Endothelial cell of umbilical vein (primary cell): ENCODE results near the gene SEPTIN3. TPM values are rescaled to one million over a fixed set of nuclear protein-coding genes. Genes with fewer than 3 reads are reported as not detected.

ENCODE experiments used
- BruUV-seq: library from RNA; stranded (reverse); fragments of 400-500 nt; replicated peaks from 2 replicates; lab custom pipeline; 2021; lab: Mats Ljungman, UMichigan
- CTCF ChIA-PET: fragments of 300-600, 350-600 bp; sonication (Branson Sonifier 250); formaldehyde crosslinking; loops from one replicate; lab custom pipeline; 2021; ENCODE audit warnings: antibody characterized with exemption, inconsistent platforms; lab: Charles Lee
- POLR2A ChIA-PET: fragments of 300-600, 350-600 bp; sonication (Branson Sonifier 250); formaldehyde crosslinking; loops from one replicate; lab custom pipeline; 2021; ENCODE audit warnings: antibody characterized with exemption, inconsistent platforms; lab: Charles Lee
- DNase-seq: peaks from one replicate; pipeline ENCODE4 v3.0.0-alpha.2; 2011; ENCODE audit warnings: low read depth, low spot score
- FAIRE-seq: peaks from 2 replicates; lab custom pipeline; 2011; peaks lifted over from hg19 to GRCh38; lab: Jason Lieb, UNC
- H2AFZ ChIP-seq: 2 replicates; pipeline ENCODE4 v1.6.0; 2012; ENCODE audit warnings: low read depth, low read length, control low read depth, inconsistent platforms
- H3K27ac ChIP-seq: 2 replicates; pipeline ENCODE4 v1.5.1; 2011; ENCODE audit warnings: low read depth, mild to moderate bottlenecking, control low read depth, low read length, moderate library complexity; ENCODE audit not compliant: insufficient read depth
- H3K27me3 ChIP-seq, 2 experiments: 2 replicates each; pipeline versions ENCODE4 v1.6.0 to v1.6.1; 2011; ENCODE audit warnings: low read length in 2 of 2, mixed read lengths in 1 of 2; ENCODE audit not compliant: control insufficient read depth in 2 of 2, insufficient read depth in 2 of 2
- H3K36me3 ChIP-seq, 2 experiments: 2 replicates in 1 of 2; 3 replicates in 1 of 2; pipeline ENCODE4 v1.5.1; 2011; ENCODE audit warnings: low read length in 2 of 2, mild to moderate bottlenecking in 1 of 2, moderate library complexity in 1 of 2; ENCODE audit not compliant: control insufficient read depth in 2 of 2, insufficient read depth in 2 of 2; ENCODE audit errors: extremely low read depth in 1 of 2
- H3K4me1 ChIP-seq: 3 replicates; pipeline ENCODE4 v1.5.1; 2011; ENCODE audit warnings: mild to moderate bottlenecking, low read length; ENCODE audit not compliant: control insufficient read depth, insufficient read depth; ENCODE audit errors: extremely low read depth
- H3K4me2 ChIP-seq: 2 replicates; pipeline ENCODE4 v1.6.1; 2011; ENCODE audit warnings: low read length, control low read depth, mixed read lengths; ENCODE audit not compliant: insufficient read depth
- H3K4me3 ChIP-seq, 3 experiments: fragments of 200-600 bp in 1 of 3; sonication (generic), shearing (Covaris generic) in 1 of 3; replicated peaks in 1 of 3; 2 replicates each; pipeline ENCODE4 v1.5.1; 2011 to 2016; ENCODE audit warnings: control low read depth in 3 of 3, low read length in 3 of 3, mild to moderate bottlenecking in 2 of 3, inconsistent platforms in 1 of 3, low read depth in 1 of 3, moderate library complexity in 1 of 3; ENCODE audit not compliant: insufficient read depth in 1 of 3
- H3K79me2 ChIP-seq: 2 replicates; pipeline ENCODE4 v1.6.0; 2012; ENCODE audit warnings: low read length, inconsistent platforms; ENCODE audit not compliant: control insufficient read depth, insufficient read depth
- H3K9ac ChIP-seq: replicated peaks from 2 replicates; pipeline ENCODE3; 2011; ENCODE audit warnings: low read length, control low read depth; ENCODE audit not compliant: insufficient read depth; ENCODE audit errors: extremely low read depth
- H3K9me1 ChIP-seq: replicated peaks from 3 replicates; pipeline ENCODE4 v1.6.0; 2011; ENCODE audit warnings: mild to moderate bottlenecking, low read length; ENCODE audit not compliant: control insufficient read depth, insufficient read depth; ENCODE audit errors: extremely low read depth
- H3K9me3 ChIP-seq: replicated peaks from 2 replicates; pipeline ENCODE4 v1.5.1; 2012; ENCODE audit warnings: low read length, inconsistent platforms; ENCODE audit not compliant: control insufficient read depth, insufficient read depth
- H4K20me1 ChIP-seq: replicated peaks from 2 replicates; pipeline ENCODE3; 2011; ENCODE audit warnings: mild to moderate bottlenecking, low read length; ENCODE audit not compliant: control insufficient read depth, insufficient read depth; ENCODE audit errors: extremely low read depth
- EZH2 ChIP-seq: IDR thresholded peaks from 2 replicates; pipeline ENCODE4 v1.6.1; 2012; ENCODE audit warnings: borderline replicate concordance, low read depth, mild to moderate bottlenecking, moderate library complexity, low read length, inconsistent platforms; ENCODE audit not compliant: severe bottlenecking
- FOS ChIP-seq: IDR thresholded peaks from 2 replicates; pipeline ENCODE4 v1.6.1; 2011; ENCODE audit warnings: mild to moderate bottlenecking, low read length, moderate library complexity, borderline replicate concordance; ENCODE audit not compliant: insufficient read depth
- GATA2 ChIP-seq: IDR thresholded peaks from 2 replicates; pipeline ENCODE4 v1.7.0; 2011; ENCODE audit warnings: low read depth, mild to moderate bottlenecking, moderate library complexity, mixed read lengths, low read length; ENCODE audit not compliant: insufficient read length, insufficient read depth
- JUN ChIP-seq: IDR thresholded peaks from 2 replicates; pipeline ENCODE4 v1.6.1; 2011; ENCODE audit warnings: borderline replicate concordance, low read depth; ENCODE audit not compliant: insufficient read length, insufficient read depth
- MAX ChIP-seq: IDR thresholded peaks from 2 replicates; pipeline ENCODE4 v1.6.1; 2011; ENCODE audit not compliant: insufficient read depth, insufficient read length
- MYC ChIP-seq: IDR thresholded peaks from one replicate; pipeline ENCODE4 v1.6.1; 2011; ENCODE audit warnings: mild to moderate bottlenecking, low read depth, low read length
- POLR2A ChIP-seq: IDR thresholded peaks from 2 replicates; pipeline ENCODE4 v1.6.1; 2012; ENCODE audit warnings: low read depth, mild to moderate bottlenecking, control low read depth, low read length
- POLR2AphosphoS5 ChIP-seq: IDR thresholded peaks from 2 replicates; pipeline ENCODE4 v1.6.1; 2012; ENCODE audit warnings: low read depth, mild to moderate bottlenecking, control low read depth, low read length, moderate library complexity; ENCODE audit not compliant: insufficient read depth
- dilution Hi-C: fragments of 300-500 bp; cut with MboI; formaldehyde crosslinking; loops from one replicate; pipeline ENCODE4 v1.15.0; 2019; ENCODE audit warnings: low sequenced_read_pairs; ENCODE audit not compliant: extremely low pct_ligation_motif_present
- intact Hi-C: fragments of 100-400 bp; cut with micrococcal nuclease; formaldehyde crosslinking; loops from one replicate; pipeline ENCODE4 v1.10.0; 2022
- polyA plus RNA-seq, 4 experiments: library from polyadenylated mRNA; depleted of rRNA in 3 of 4; stranded (reverse) in 3 of 4; unstranded in 1 of 4; fragments of >200 nt; gene quantifications; 2 replicates each; pipeline versions ENCODE4 v1.2.1 to v1.2.3, GENCODE V29; 2011 to 2012; ENCODE audit warnings: missing spikeins in 1 of 4
- total RNA-seq: library from RNA; stranded (reverse); gene quantifications from 2 replicates; pipeline ENCODE4 v1.2.3, GENCODE V29; 2021
- TF ChIP-seq, protein P1 (sequence below), 2 donors: IDR thresholded peaks; 1 replicate in 1 of 2; 2 replicates in 1 of 2; pipeline ENCODE4 v1.5.1; 2011; ENCODE audit warnings: low read length in 2 of 2, mild to moderate bottlenecking in 2 of 2, moderate library complexity in 2 of 2, control low read depth in 1 of 2, inconsistent platforms in 1 of 2, low read depth in 1 of 2; ENCODE audit not compliant: insufficient read depth in 1 of 2; ENCODE audit errors: extremely low read depth in 1 of 2

The SEPTIN3 gene
- total and polyA plus RNA-seq, 2 donors (not counting 3 experiments of a cell fraction or from before 2014, with no cell fraction given): 0.08 to 0.18 TPM

- intact Hi-C loops: no loop called here
- peaks cover 5% of the 10 kb centered on the region for H3K79me2 ChIP-seq
- ChIA-PET POLR2A (no interaction called here), CTCF (interaction anchor here (0.9 to 2.0 kb wide), 2 partner anchors 9 to 13 kb away, joined by 3 to 7 read pairs; no protein-coding TSS in a partner anchor)
- H3K9me1 ChIP-seq: no peaks in the 10 kb centered on the region
- H3K27me3 ChIP-seq: no peaks in the 10 kb centered on the region
- no peak overlapping the region for H3K27ac ChIP-seq
- H2AFZ ChIP-seq: no peak overlapping the region
- BruUV-seq: no TSS peak
- H3K4me2 ChIP-seq: no peak overlapping the region
- peaks cover 19% of the 10 kb centered on the region for H3K4me1 ChIP-seq
- DNase-seq: no peak
- no peak overlapping the region for H3K9ac ChIP-seq
- TF ChIP-seq POLR2A (no peak), POLR2AphosphoS5 (no peak), MYC (no peak), EZH2 (no peak), GATA2 (no peak), FOS (no peak), MAX (no peak), JUN (no peak)
- TF ChIP-seq, protein P1, sequence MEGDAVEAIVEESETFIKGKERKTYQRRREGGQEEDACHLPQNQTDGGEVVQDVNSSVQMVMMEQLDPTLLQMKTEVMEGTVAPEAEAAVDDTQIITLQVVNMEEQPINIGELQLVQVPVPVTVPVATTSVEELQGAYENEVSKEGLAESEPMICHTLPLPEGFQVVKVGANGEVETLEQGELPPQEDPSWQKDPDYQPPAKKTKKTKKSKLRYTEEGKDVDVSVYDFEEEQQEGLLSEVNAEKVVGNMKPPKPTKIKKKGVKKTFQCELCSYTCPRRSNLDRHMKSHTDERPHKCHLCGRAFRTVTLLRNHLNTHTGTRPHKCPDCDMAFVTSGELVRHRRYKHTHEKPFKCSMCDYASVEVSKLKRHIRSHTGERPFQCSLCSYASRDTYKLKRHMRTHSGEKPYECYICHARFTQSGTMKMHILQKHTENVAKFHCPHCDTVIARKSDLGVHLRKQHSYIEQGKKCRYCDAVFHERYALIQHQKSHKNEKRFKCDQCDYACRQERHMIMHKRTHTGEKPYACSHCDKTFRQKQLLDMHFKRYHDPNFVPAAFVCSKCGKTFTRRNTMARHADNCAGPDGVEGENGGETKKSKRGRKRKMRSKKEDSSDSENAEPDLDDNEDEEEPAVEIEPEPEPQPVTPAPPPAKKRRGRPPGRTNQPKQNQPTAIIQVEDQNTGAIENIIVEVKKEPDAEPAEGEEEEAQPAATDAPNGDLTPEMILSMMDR (IDR thresholded peaks at IDR 0.05; ENCODE audit: extremely low read depth in 1 of 2, insufficient read depth in 1 of 2, low read depth in 1 of 2, low read length in 2 of 2): no peak
- H3K9me3 ChIP-seq: no peaks in the 10 kb centered on the region
- dilution Hi-C loops: no loop called here
- no peak for FAIRE-seq
- H3K36me3 ChIP-seq: no peaks in the 10 kb centered on the region
- H4K20me1 ChIP-seq: no peaks in the 10 kb centered on the region
- H3K4me3 ChIP-seq: no peak overlapping the region
Measured at GRCh38 chr22:41949297-41949965, 19.8 kb upstream of the SEPTIN3 start.
